ENCODE measurements around the gene C19orf25.
A peak's percentile ranks its signal among the peaks of the same experiment; 100 is the strongest.

C19orf25 gene

GRCh38 chr19:1457031-1457739 lies 21.8 kb downstream of the C19orf25 start:
- H3K27me3 ChIP-seq (ENCODE audit: insufficient read depth, low read length, poor library complexity), result no peaks in the 10 kb centered on the region
- H2AFZ ChIP-seq (ENCODE audit: low read depth, low read length), result no peak overlapping the region
- peaks cover 13% of the 10 kb centered on the region for H3K36me3 ChIP-seq (ENCODE audit: insufficient read depth, low read length)
- no peak for DNase-seq
- H3K9me3 ChIP-seq (ENCODE audit: insufficient read depth, low read length, severe bottlenecking), result no peaks in the 10 kb centered on the region
- no peak overlapping the region for H3K9ac ChIP-seq (ENCODE audit: low read depth, low read length)
- H3K4me2 ChIP-seq (ENCODE audit: insufficient read depth, low read length), result no peak overlapping the region
- no peak overlapping the region for H3K4me3 ChIP-seq (ENCODE audit: low read depth in 1 of 2, low read length in 2 of 2)
- peaks cover 33% of the 10 kb centered on the region for H4K20me1 ChIP-seq (ENCODE audit: insufficient read depth, low read length)
- H3K4me1 ChIP-seq (ENCODE audit: insufficient read depth, low read length), result peaks cover 15% of the 10 kb centered on the region
- ATAC-seq (ENCODE audit: insufficient read depth, low read depth), result no peak
- H3K27ac ChIP-seq (ENCODE audit: low read length), result no peak overlapping the region
- no peaks in the 10 kb centered on the region for H3K79me2 ChIP-seq (ENCODE audit: insufficient read depth, low read length)
- TF ChIP-seq CTCF (IDR thresholded peaks at IDR 0.05; ENCODE audit: borderline replicate concordance, extremely low read depth, low read length, poor library complexity, severe bottlenecking), result no peak
- TF ChIP-seq EZH2 (IDR thresholded peaks at IDR 0.05; ENCODE audit: borderline replicate concordance, low read depth, low read length, severe bottlenecking), result no peak

GRCh38 chr19:1456121-1456900 lies 22.7 kb downstream of the C19orf25 start:
- Histone ChIP-seq H3K27me3 (ENCODE audit: insufficient read depth, low read length, poor library complexity) (no peaks in the 10 kb centered on the region), H3K4me2 (ENCODE audit: insufficient read depth, low read length) (peak overlapping the region; percentile 41; the same call in 1 of the 2 replicates), H3K4me1 (ENCODE audit: insufficient read depth, low read length) (peaks cover 15% of the 10 kb centered on the region), H3K9ac (ENCODE audit: low read depth, low read length) (no peak overlapping the region), H2AFZ (ENCODE audit: low read depth, low read length) (no peak overlapping the region), H3K79me2 (ENCODE audit: insufficient read depth, low read length) (no peaks in the 10 kb centered on the region), H3K4me3 (ENCODE audit: low read depth in 1 of 2, low read length in 2 of 2) (no peak overlapping the region), H4K20me1 (ENCODE audit: insufficient read depth, low read length) (peaks cover 34% of the 10 kb centered on the region), H3K36me3 (ENCODE audit: insufficient read depth, low read length) (peaks cover 13% of the 10 kb centered on the region), H3K27ac (ENCODE audit: low read length) (no peak overlapping the region), H3K9me3 (ENCODE audit: insufficient read depth, low read length, severe bottlenecking) (no peaks in the 10 kb centered on the region)
- TF ChIP-seq EZH2 (IDR thresholded peaks at IDR 0.05; ENCODE audit: borderline replicate concordance, low read depth, low read length, severe bottlenecking) (no peak), CTCF (IDR thresholded peaks at IDR 0.05; ENCODE audit: borderline replicate concordance, extremely low read depth, low read length, poor library complexity, severe bottlenecking) (no peak)
- ATAC-seq (ENCODE audit: insufficient read depth, low read depth) (no peak), DNase-seq (no peak)

- peak; percentile 76 for DNase-seq
- Histone ChIP-seq H3K27ac (ENCODE audit: low read length) (no peak overlapping the region), H3K4me3 (ENCODE audit: low read depth in 1 of 2, low read length in 2 of 2) (no peak overlapping the region), H2AFZ (ENCODE audit: low read depth, low read length) (no peak overlapping the region), H3K9me3 (ENCODE audit: insufficient read depth, low read length, severe bottlenecking) (no peaks in the 10 kb centered on the region), H3K79me2 (ENCODE audit: insufficient read depth, low read length) (no peaks in the 10 kb centered on the region), H4K20me1 (ENCODE audit: insufficient read depth, low read length) (peaks cover 41% of the 10 kb centered on the region), H3K4me1 (ENCODE audit: insufficient read depth, low read length) (peaks cover 15% of the 10 kb centered on the region), H3K9ac (ENCODE audit: low read depth, low read length) (no peak overlapping the region), H3K27me3 (ENCODE audit: insufficient read depth, low read length, poor library complexity) (peaks cover 7% of the 10 kb centered on the region), H3K36me3 (ENCODE audit: insufficient read depth, low read length) (peaks cover 6% of the 10 kb centered on the region), H3K4me2 (ENCODE audit: insufficient read depth, low read length) (peak overlapping the region; percentile 41)
- peak; percentile 70 for ATAC-seq (ENCODE audit: insufficient read depth, low read depth)
- no peak for TF ChIP-seq EZH2 (IDR thresholded peaks at IDR 0.05; ENCODE audit: borderline replicate concordance, low read depth, low read length, severe bottlenecking)
- TF ChIP-seq CTCF (IDR thresholded peaks at IDR 0.05; ENCODE audit: borderline replicate concordance, extremely low read depth, low read length, poor library complexity, severe bottlenecking), result no peak
Measured at GRCh38 chr19:1455336-1456120, 23.5 kb downstream of the C19orf25 start.
